Caco-2 (cell line): ENCODE measurements around the gene MCL1. TPM values are rescaled to one million over a fixed set of nuclear protein-coding genes. Genes with fewer than 3 reads are reported as not detected.
A peak's percentile ranks its signal among the peaks of the same experiment; 100 is the strongest.

ENCODE experiments used
- BruUV-seq: library from RNA; stranded (reverse); fragments of 400-500 nt; replicated peaks from 2 replicates; lab custom pipeline; 2021; lab: Mats Ljungman, UMichigan
- CTCF ChIA-PET: fragments of 300-600 bp; sonication (Branson Sonifier 250); formaldehyde crosslinking; loops from one replicate; lab custom pipeline; 2022; ENCODE audit warnings: antibody characterized with exemption; lab: Charles Lee
- POLR2A ChIA-PET: fragments of 300-600 bp; sonication (Branson Sonifier 250); formaldehyde crosslinking; loops from one replicate; lab custom pipeline; 2022; ENCODE audit warnings: antibody characterized with exemption; lab: Charles Lee
- DNase-seq, 2 experiments: peaks; one replicate each; pipeline versions ENCODE4 v3.0.0 to v3.0.0-alpha.2; 2020 to 2022
- H3K27me3 ChIP-seq: replicated peaks from 2 replicates; pipeline ENCODE4 v1.6.0; 2011; ENCODE audit warnings: low read length; ENCODE audit not compliant: control insufficient read depth, insufficient read depth
- H3K36me3 ChIP-seq: 2 replicates; pipeline ENCODE4 v1.5.1; 2011; ENCODE audit warnings: low read length; ENCODE audit not compliant: control insufficient read depth, insufficient read depth
- H3K4me1 ChIP-seq: fragments of 250-450 bp; sonication (Bioruptor Pico); 2 replicates; pipeline ENCODE4 v1.5.1; 2020; ENCODE audit warnings: mild to moderate bottlenecking
- H3K4me3 ChIP-seq: 2 replicates; pipeline ENCODE4 v1.5.1; 2011; ENCODE audit warnings: low read depth, mild to moderate bottlenecking, control low read depth, low read length
- H3K9me3 ChIP-seq: fragments of 250-450 bp; sonication (Bioruptor Pico); 2 replicates; pipeline ENCODE4 v1.5.1; 2020; ENCODE audit warnings: mild to moderate bottlenecking, moderate library complexity
- H3K27ac Mint-ChIP-seq: one replicate; pipeline ENCODE4 v1.8.0; 2022; ENCODE audit warnings: mixed read lengths; ENCODE audit not compliant: unreplicated experiment
- H3K27me3 Mint-ChIP-seq: one replicate; pipeline ENCODE4 v1.8.0; 2022; ENCODE audit warnings: mixed read lengths; ENCODE audit not compliant: insufficient read depth, unreplicated experiment
- H3K36me3 Mint-ChIP-seq: one replicate; pipeline ENCODE4 v1.8.0; 2022; ENCODE audit warnings: mild to moderate bottlenecking, mixed read lengths; ENCODE audit not compliant: insufficient read depth, unreplicated experiment
- H3K4me1 Mint-ChIP-seq: one replicate; pipeline ENCODE4 v1.8.0; 2022; ENCODE audit warnings: low read depth, mixed read lengths; ENCODE audit not compliant: unreplicated experiment
- H3K4me3 Mint-ChIP-seq: one replicate; pipeline ENCODE4 v1.8.0; 2022; ENCODE audit warnings: mild to moderate bottlenecking, moderate library complexity, mixed read lengths; ENCODE audit not compliant: unreplicated experiment
- H3K9me3 Mint-ChIP-seq: one replicate; pipeline ENCODE4 v1.8.0; 2022; ENCODE audit warnings: mixed read lengths; ENCODE audit not compliant: unreplicated experiment
- intact Hi-C: fragments of 100-400 bp; cut with micrococcal nuclease; formaldehyde crosslinking; loops from one replicate; pipeline ENCODE4 v1.10.0; 2022; ENCODE audit not compliant: unreplicated experiment
- total RNA-seq: library from RNA; stranded (reverse); gene quantifications from 2 replicates; pipeline ENCODE4 v1.2.3, GENCODE V29; 2022
- TF ChIP-seq, protein P1 (sequence below), 2 experiments: fragments of 200-600 bp in 1 of 2; IDR thresholded peaks; 1 replicate in 1 of 2; 2 replicates in 1 of 2; pipeline versions ENCODE4 v1.5.1 to v1.8.0; 2011 to 2022; ENCODE audit warnings: antibody characterized with exemption in 1 of 2, control low read depth in 1 of 2, inconsistent platforms in 1 of 2, low read depth in 1 of 2, low read length in 1 of 2, mild to moderate bottlenecking in 1 of 2, moderate library complexity in 1 of 2; ENCODE audit not compliant: insufficient read depth in 1 of 2, severe bottlenecking in 1 of 2, unreplicated experiment in 1 of 2

MCL1 gene
- total RNA-seq, 1 experiment from 2014 or later: 130 TPM

DNA sequence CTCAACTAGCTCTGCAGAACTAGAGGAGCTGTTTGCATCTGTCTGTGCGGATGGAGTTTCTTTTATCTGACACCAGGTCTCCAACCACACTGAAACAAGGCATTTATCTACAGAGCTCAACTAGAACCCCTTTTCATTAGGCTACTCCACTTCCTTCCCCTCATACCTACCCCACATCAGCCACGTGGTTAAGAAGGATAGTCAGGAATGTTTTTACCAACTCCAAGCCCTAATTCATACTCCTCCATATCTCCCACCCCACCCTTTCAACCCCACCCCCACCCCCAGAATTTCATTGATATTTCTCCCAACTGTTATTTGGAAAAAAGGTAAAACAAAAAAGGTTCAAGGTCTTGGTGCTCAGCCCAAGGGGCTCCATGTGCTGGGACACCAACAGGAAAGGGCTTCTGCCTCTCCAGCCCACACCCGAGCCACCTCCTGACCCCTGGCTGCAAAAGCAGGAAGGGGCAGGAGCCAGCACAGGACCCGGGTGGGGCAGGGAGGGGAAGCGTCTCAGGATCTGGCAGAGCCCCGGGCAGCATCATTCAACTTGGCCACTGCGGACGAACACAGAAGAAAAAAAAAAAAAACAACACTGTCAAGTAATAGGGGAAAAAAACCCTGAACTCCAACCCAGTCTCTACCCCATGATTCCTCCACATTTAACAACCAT, 43.0 kb upstream of the MCL1 start:
- Mint-ChIP-seq H3K4me3 (no peak overlapping the region), H3K9me3 (no peaks in the 10 kb centered on the region), H3K4me1 (peaks cover 18% of the 10 kb centered on the region), H3K27ac (no peak overlapping the region), H3K36me3 (peaks cover 75% of the 10 kb centered on the region), H3K27me3 (no peaks in the 10 kb centered on the region)
- Histone ChIP-seq H3K4me3 (no peak overlapping the region), H3K9me3 (no peaks in the 10 kb centered on the region), H3K4me1 (0 out of 2 replicates have a peak, but pooled peaks cover 4% of the 10 kb centered on the region), H3K36me3 (peaks cover 5% of the 10 kb centered on the region), H3K27me3 (no peaks in the 10 kb centered on the region)
- TF ChIP-seq, protein P1, sequence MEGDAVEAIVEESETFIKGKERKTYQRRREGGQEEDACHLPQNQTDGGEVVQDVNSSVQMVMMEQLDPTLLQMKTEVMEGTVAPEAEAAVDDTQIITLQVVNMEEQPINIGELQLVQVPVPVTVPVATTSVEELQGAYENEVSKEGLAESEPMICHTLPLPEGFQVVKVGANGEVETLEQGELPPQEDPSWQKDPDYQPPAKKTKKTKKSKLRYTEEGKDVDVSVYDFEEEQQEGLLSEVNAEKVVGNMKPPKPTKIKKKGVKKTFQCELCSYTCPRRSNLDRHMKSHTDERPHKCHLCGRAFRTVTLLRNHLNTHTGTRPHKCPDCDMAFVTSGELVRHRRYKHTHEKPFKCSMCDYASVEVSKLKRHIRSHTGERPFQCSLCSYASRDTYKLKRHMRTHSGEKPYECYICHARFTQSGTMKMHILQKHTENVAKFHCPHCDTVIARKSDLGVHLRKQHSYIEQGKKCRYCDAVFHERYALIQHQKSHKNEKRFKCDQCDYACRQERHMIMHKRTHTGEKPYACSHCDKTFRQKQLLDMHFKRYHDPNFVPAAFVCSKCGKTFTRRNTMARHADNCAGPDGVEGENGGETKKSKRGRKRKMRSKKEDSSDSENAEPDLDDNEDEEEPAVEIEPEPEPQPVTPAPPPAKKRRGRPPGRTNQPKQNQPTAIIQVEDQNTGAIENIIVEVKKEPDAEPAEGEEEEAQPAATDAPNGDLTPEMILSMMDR (IDR thresholded peaks at IDR 0.05; ENCODE audit: insufficient read depth in 1 of 2, low read depth in 1 of 2, low read length in 1 of 2, severe bottlenecking in 1 of 2, unreplicated experiment in 1 of 2): no peak
- no peak for DNase-seq
- no TSS peak for BruUV-seq
- ChIA-PET POLR2A (interaction anchor here (1.2 kb wide), 1 partner anchor 43 kb away, joined by 5 read pairs; the partner anchor contains the start of gene MCL1), CTCF (interaction anchor here (2.6 kb wide), 1 partner anchor 61 kb away, joined by 15 read pairs; no protein-coding TSS in a partner anchor)
- intact Hi-C loops: loop anchor here (10.0 kb wide), 1 partner anchor 302 kb away; the partner anchor contains the start of gene SETDB1

DNA sequence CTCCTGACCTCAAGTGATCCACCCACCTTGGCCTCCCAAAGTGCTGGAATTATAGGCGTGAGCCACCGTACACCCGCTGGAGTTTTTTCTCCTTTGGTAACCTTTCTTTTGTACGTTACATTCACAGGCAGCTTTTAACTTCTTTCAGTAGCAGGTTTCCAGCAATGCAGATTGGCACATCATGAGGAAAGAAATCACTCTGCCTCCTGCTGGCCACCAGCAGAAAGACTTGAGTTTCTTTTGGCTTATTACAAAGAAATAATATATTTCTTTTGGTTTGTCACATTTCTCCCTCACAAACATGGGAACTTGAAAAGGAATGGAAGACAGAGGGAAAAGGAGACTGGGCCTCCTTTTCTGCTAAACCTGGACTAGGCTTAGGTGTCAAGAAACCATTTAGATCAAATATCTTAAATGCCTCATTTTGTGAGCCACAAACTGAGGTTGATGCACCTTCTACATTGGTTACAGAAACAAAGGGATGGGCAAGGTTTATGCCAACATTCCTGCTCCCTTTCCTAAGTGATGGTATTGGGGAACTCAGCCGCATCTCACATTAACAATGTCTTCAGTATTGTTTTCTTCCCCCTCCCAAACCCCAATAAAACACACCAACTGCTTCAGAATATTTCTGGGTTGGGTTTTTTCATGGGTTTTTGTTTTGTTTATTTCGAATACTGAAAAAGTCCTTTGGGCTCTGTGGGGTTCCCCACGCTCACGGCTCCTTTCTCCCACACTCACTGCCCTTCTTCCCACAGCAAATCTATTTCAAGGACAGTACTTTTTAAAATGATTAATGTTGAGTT, 42.3 kb upstream of the MCL1 start:
- Histone ChIP-seq H3K27me3 (no peaks in the 10 kb centered on the region), H3K9me3 (no peaks in the 10 kb centered on the region), H3K36me3 (peaks cover 6% of the 10 kb centered on the region), H3K4me3 (no peak overlapping the region), H3K4me1 (0 out of 2 replicates have a peak, but pooled peaks cover 4% of the 10 kb centered on the region)
- TF ChIP-seq, protein P1 (IDR thresholded peaks at IDR 0.05; ENCODE audit: insufficient read depth in 1 of 2, low read depth in 1 of 2, low read length in 1 of 2, severe bottlenecking in 1 of 2, unreplicated experiment in 1 of 2): peak; percentile 63 to 68
- ChIA-PET CTCF (interaction anchor here (0.6 to 2.6 kb wide), 6 partner anchors 38 to 192 kb away, joined by 3 to 15 read pairs (median 4); partner anchors contain the start of gene MCL1), POLR2A (interaction anchor here (1.2 kb wide), 1 partner anchor 42 kb away, joined by 5 read pairs; the partner anchor contains the start of gene MCL1)
- peaks cover 82% of the 10 kb centered on the region for H3K36me3 Mint-ChIP-seq
- peak in 1 of 2 experiments; percentile 52 for DNase-seq
- H3K27ac Mint-ChIP-seq: no peak overlapping the region
- BruUV-seq: no TSS peak
- H3K4me1 Mint-ChIP-seq: peaks cover 21% of the 10 kb centered on the region
- intact Hi-C loops: loop anchor here (1.0 to 10.0 kb wide), 3 partner anchors 43 to 303 kb away; partner anchors contain the start of genes MCL1 and SETDB1
- H3K9me3 Mint-ChIP-seq: no peaks in the 10 kb centered on the region
- H3K27me3 Mint-ChIP-seq: no peaks in the 10 kb centered on the region
- no peak overlapping the region for H3K4me3 Mint-ChIP-seq

DNA sequence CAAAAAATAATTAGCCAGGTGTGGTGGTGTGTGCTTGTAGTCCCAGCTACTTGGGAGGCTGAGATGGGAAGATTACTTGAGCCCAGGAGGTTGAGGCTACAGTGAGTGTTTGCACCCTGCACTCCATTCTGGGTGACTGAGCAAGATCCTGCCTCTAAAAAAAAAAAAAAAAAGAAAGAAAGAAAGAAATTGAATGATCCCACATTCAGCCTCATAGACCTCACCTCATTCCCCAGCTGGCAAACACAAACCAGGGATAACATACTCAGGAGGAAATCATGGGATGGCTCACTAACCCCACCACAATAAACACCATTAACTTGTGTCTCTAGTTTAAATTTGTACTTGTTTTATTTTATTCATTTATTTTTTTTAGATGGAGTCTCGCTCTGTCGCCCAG, 41.5 kb upstream of the MCL1 start:
- no peak for DNase-seq
- Mint-ChIP-seq H3K4me1 (peaks cover 29% of the 10 kb centered on the region), H3K27ac (no peak overlapping the region), H3K27me3 (no peaks in the 10 kb centered on the region), H3K9me3 (no peaks in the 10 kb centered on the region), H3K4me3 (no peak overlapping the region), H3K36me3 (peaks cover 84% of the 10 kb centered on the region)
- no peaks in the 10 kb centered on the region for H3K27me3 ChIP-seq
- intact Hi-C loops: loop anchor here (1.0 to 10.0 kb wide), 3 partner anchors 42 to 304 kb away; partner anchors contain the start of genes MCL1 and SETDB1
- no peak overlapping the region for H3K4me3 ChIP-seq
- BruUV-seq: no TSS peak
- H3K36me3 ChIP-seq: peaks cover 6% of the 10 kb centered on the region
- H3K9me3 ChIP-seq: no peaks in the 10 kb centered on the region
- 0 out of 2 replicates have a peak, but pooled peaks cover 4% of the 10 kb centered on the region for H3K4me1 ChIP-seq
- TF ChIP-seq, protein P1 (IDR thresholded peaks at IDR 0.05; ENCODE audit: insufficient read depth in 1 of 2, low read depth in 1 of 2, low read length in 1 of 2, severe bottlenecking in 1 of 2, unreplicated experiment in 1 of 2): no peak
- CTCF ChIA-PET: interaction anchor here (0.6 to 2.6 kb wide), 6 partner anchors 8 to 193 kb away, joined by 3 to 15 read pairs (median 4); partner anchors contain the start of genes ENSA and MCL1
- POLR2A ChIA-PET: interaction anchor here (1.2 to 1.5 kb wide), 2 partner anchors 9 to 41 kb away, joined by 5 to 8 read pairs; partner anchors contain the start of genes ENSA and MCL1
